ENCODE measurements around the gene MYO18A.

The MYO18A gene

DNA sequence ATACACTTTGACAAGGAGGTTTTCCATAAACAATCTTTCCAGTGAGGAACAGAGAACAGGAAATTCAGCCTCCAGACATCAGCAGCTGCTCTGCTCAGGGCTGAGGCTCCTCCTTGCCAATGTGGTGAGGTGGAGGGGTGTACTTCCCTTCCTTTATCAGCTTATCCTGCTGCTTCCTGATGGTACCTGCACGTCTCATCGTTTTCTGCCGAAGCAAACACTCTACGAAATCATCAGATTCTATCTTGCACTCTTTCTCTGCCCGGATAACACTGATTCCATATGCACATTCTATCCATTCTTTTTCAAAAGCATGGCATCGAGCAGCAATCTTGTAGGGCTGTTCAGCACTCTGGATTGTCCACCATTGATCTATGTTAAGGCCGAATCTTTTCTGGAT lies 159.0 kb downstream of the MYO18A start:
- DNase-seq (ENCODE audit: low read depth), result no peak
